Ammon's horn (tissue), 1 donor: ENCODE data around the gene TIRAP.

Source experiments
- DNase-seq: peaks from one replicate; pipeline ENCODE4 v3.0.0-alpha.2; 2016; ENCODE audit warnings: low spot score

TIRAP gene

DNA sequence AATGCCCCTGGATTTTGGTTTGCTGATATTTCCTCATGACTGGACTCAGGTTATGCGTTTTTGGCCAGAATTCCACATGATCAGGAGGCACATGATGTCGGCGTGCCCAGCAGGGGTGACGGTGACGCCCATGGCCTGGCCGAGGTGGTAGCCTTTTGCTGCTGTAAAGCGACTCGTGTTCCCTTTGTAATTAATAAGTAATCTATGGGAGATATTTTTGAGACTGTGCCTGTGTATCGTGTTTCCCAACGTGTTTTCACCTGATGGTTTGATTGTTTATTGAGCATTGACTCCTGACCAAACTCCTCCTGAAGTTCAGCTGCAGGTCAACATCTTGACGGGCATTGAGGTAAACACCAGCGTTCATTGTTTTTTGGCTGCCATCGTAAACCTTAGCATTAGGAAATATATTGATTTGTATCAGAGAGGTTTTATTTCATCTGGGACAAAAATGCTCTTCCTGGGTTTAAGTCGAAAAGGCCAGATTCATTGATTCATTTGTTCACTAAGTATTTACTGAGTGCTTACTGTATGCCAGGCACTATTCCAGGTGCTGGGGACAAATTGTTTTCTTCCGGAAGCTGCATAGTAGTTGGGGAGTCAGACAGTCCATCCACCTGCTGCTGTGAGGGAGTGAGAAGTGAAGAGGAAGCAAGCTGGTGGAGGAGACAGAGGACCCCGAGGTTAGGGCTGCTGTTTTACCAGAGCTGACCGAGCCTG lies 44.5 kb downstream of the TIRAP start:
- DNase-seq = no peak

DNA sequence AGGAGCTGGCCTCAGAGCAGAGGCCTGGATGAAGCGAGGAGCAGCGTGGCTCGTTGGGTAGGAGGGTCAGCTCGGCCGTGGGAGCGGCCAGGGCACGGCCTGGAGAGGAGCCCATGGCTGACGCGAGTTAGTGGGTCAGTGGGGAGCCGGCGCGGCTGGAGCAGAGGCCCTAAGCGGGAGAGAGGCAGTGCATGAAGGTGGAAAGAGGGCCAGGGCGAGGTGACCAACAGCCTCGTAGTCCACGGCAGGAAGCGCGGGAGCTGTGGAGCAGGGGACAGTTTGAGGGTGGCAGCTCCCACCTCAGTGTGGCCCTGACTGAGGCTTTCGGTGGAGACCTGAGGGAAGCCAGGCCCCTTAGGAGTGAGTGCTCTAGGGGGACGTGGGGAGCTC lies 45.1 kb downstream of the TIRAP start:
- DNase-seq = no peak

DNA sequence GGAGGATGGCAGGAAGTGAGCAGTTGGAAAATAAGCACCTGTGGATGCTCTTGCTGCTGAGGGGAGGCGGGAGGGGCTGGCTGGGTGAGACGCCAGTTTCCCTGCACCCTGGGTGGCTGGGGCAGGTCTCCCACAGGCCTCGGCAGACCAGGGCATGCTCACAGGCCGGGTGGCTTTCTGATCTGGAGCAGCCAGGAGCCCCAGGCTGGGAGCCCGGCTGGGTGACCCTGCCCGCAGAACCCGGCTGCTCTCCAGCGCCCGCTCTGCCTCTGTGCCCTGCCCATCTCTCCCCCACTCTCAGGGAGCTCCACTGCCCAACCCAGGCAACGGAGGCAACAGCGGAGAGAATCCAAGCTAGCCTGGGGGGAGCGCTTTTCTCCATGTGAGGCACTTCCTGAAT lies 45.6 kb downstream of the TIRAP start:
- DNase-seq = no peak

DNA sequence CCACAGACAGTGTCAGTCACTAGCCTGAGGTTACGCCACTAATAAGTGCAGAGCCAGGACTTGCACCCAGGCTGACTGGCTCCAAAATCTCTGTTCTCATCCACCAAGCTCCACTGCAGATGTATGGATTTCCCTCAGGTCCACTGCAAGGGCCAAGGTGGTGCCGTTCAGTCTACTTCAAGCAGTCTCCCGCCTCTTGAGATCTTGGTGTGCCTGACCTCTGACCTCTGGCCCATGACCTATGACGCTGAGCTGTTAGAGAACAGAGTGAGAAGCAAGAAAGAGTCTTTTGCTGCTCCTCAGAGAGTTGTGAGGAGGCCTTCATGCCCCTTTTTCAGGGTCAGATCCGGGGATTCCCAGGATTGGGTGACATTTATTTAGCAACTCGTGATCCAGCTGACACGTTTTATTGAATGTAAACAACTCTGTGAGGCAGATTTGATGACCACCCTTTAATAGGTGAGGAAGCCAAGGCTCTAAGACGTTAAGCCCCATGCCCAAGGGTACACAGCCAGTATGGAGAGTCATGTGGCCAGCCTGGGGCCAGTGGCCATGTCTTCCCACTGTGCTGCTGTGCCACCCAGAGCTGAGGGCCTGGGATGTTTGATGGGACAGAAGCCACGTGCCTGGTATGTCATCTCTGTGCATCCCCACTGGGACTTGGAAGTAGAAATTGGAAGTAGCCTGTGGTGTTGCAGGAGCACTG lies 46.2 kb downstream of the TIRAP start:
- no peak for DNase-seq

DNA sequence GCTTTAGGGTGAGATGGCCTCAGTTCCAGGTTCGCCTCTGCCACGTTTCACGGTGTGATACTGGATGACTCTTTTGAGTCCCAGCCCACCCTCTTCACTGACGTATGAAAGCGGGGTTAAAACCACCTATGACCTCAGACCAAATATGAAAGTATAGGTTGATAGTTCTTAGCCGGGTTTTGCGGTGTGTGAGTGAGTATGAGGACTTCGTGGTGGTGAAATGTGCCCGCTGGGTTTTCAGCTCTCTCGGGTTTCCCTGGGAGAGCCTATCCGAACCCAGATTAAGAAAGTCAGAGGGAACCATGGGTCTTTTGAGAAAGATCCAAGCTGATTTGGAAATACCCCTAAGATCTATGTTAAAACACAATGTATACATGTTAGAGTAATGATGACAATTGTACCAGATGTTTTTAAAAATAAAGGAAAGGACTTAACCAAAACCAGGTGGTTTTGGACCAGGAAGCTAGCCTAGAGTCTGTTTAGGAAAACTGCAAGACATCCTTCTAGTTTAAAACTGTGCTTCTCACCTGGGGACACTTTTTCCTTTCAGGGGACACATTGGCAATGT lies 46.8 kb downstream of the TIRAP start:
- DNase-seq = no peak

DNA sequence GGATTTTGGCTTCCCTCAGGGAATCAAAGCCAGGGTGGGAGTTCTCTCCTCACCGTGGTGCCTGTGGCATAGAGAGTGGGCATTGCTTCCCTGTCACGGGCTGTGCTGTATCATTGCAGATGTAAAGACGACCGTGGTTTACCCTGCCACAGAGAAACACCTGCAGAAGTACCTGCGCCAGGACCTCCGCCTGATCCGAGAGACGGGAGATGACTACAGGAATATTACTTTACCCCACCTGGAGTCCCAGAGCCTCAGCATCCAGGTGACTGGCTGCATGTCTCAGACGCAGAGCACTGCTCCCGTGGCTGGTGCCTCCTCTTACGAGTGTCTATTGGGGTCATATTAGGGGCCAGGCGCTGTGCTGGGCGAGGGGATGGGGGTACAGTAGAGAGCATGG lies 48.4 kb downstream of the TIRAP start:
- DNase-seq = no peak

DNA sequence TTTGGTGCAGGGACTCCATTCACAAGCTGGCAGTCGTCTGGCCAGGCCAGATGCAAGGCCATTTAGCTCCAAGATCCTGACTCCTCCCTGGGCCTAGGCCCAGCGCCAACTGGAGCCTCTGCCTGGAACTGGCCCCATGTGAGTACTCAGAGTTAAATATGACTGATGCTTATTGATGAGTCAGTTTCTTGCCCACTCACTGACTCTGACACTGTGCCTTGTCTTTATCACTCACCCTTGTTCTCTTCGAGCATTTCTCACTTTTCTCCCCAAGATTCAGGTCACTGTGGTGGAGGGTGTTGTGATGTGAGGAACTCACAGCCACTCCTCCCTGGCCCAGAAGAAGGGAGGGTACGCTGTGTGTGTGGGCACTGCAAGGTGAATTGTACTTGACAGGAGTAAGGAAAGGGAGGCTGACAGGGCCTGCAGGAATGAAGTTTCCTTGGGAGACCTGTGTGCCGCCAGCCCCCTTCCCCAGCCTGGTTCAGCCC lies 49.4 kb downstream of the TIRAP start:
- DNase-seq = no peak

DNA sequence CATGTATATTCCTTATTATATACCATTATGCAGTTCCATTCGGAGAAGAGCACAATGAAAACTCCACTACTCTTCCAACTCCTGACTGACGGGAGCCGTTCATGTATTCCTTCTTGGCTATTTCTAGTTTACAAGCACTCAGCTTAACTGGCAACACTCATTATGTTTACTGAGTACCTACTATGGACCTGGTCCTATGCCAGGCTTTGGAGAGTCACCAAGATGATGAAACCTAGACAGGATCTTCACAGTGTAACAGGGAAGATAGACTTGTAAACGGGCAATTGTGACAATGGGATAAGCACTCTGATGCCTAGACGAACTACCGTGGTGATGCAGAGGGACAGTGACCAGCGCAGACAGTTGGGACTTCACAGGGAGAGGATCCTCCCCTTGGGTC lies 50.2 kb downstream of the TIRAP start:
- DNase-seq = no peak

DNA sequence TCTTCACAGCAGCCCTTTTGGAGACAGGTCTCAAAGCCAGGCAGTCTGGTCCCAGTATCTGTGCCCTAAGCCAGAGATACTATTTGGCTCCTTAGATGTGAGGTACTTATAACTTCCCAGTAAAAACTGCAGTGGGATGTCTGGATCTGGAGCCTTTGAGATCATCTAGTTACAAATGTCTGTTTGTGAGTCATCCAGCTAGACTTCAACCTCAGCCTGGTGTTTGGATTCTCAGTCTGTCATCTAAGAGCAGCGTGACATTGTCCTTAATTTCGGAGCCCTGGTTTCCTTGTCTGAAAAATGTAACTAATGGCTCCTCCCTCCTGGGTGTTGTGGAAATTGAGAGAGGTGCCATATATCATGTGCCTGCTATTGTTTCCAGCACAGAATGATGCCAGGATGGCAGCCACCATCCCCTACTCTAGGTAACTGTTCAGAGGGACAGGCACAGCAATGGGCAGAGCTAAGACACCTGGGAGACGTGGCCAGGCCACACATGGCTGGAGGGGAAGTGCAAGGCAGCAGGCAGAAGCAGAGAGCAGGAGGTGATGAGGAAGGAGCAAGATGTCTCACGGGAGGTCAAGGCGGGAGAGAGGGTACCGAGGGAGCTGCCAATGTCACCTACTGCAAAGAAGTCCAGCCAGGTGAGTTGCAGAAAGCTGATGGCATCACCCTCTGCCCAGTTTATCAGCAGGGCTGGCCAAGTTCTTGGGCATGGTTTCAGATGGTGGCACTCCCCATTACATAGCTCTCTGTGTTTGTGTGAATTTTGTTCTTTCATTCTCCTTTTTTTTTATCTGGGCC lies 52.0 kb downstream of the TIRAP start:
- no peak for DNase-seq

DNA sequence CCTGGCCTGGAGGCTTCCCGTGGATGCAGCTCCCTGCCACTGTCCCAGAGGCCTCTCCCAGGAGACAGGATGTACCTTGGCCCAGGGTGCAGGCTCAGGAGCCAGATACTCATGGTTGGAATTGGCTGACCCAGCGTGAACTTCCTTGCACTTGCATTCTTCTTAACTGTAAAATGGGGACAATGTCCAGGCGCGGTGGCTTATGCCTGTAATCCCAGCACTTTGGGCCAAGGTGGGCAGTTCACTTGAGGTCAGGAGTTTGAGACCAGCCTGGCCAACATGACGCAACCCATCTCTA lies 52.5 kb downstream of the TIRAP start:
- DNase-seq = no peak

DNA sequence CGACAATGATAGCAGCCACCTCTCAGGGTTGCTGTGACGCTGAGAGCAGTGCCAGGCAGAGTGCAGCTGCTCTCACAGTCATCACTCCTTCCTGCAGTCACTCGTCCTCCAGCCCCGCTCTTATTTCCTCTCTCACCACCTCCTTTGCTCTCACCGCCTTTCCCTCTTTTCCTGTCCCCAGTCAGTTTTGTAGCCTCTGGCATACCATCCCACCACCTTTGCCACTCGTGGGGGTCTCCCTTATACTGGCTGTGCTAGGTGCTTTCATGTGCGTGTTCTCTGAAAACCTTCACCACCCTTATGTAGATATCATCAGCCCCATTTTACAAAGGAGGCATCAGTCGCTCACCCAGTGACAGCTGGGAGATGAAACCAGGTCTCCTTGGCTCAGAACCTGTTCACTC lies 53.2 kb downstream of the TIRAP start:
- no peak for DNase-seq

DNA sequence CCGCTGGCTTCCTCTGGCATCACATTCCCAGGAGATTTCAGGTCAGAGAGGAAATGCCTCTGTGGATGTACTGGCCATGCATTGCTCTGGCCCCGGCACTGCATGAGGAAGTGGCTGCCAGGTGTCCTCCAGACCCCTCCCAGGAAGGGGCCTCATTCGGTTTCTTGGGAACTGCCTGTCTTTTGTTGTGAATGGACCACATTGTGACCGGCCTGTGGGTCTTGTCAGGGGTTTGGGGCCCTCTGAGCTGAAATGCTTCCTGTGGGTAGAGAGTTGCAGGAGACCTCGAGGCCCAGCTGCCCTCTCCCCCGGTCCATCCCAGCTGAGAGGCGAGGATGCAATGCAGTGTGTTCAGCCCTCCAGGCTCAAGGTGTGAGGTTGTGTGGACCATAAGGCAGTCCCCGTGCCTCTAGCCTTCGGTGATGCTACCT lies 53.8 kb downstream of the TIRAP start:
- DNase-seq = no peak

DNA sequence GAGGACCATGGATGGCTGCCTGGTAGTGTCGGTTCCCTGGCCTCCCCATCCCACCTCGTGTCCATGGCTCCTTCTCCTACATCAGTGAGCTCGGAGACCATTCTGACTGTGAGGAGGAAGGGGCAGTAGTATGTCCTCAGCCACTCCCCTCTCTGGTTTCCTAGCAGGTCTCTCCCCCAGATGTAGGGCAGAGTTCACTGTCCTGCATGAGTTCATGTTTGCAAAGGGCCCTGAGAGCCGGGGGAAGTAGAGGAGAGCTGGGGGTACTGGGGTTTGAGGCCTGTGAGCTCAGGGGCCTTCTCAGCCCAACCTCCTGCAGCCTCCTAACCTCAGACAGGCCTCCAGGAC lies 54.2 kb downstream of the TIRAP start:
- DNase-seq = no peak

DNA sequence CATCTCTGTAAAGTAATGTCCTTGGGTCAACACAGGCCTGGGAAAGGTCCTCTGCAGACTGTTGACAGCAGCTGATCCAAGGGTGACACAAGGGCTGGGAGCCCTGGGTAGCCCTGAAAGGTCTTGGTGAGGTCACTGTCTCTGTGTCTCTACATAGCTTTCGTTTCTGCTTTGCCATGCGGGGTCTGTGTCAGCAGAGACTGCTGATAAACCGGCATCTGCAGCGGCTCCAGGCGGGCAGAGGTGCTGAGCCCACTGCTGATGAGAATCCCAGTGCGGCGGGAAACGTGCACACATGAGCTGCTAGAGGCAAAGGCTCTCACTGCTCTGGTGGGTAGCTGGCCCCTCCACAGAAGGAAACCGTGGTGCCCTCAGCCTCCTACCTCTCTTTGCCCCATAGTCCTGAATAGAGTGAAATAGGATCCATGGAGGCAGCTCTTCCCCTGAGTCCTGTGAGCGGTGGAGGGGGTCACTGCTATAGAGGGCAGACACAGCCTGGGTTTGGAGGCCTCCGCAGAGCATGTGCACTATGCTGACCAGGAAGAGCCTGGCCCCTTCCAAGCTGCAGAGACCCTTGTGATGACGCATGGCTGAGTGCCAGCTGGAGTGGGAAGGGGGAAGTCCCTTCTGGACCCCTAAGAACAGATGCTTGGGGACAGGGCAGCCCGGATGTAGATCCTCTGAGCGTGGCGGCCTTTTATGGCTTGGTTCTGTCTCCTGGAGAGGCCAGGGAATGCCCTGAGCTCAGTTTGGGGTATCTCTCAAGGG lies 54.8 kb downstream of the TIRAP start:
- DNase-seq = no peak

DNA sequence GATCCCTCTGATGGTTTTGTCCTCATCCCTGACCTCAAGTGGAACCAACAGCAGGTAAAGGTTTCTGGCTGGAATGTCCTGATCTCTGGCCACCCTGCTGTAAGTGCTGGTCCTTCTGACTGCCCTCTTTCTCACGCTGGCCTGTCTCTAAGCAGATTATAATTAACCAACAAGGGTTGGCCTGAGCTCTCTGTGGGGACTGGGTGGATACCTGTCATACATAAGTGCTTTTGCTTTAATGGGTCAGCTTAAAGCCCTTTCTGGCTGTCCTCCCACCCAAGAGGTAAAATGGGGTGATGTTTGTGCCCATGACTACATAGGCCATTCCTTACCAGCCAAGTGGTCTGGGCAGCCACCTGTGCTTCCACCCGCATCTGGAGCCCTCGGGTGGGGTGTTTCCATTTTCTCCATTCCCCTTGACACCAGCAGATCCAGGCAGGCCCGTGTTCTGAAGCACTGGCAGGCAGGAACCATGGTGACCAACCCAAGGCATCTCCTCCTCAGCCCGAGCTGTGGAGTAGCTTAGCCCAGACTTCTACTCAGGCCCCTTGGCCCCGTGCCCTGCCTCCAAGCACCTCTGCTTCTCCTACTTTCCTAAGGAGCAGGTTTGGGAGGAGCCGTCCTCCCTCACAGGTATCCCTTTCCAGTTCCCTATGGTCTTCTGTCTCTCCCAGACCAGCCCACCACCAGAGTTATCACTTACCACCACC lies 55.6 kb downstream of the TIRAP start:
- DNase-seq = no peak

DNA sequence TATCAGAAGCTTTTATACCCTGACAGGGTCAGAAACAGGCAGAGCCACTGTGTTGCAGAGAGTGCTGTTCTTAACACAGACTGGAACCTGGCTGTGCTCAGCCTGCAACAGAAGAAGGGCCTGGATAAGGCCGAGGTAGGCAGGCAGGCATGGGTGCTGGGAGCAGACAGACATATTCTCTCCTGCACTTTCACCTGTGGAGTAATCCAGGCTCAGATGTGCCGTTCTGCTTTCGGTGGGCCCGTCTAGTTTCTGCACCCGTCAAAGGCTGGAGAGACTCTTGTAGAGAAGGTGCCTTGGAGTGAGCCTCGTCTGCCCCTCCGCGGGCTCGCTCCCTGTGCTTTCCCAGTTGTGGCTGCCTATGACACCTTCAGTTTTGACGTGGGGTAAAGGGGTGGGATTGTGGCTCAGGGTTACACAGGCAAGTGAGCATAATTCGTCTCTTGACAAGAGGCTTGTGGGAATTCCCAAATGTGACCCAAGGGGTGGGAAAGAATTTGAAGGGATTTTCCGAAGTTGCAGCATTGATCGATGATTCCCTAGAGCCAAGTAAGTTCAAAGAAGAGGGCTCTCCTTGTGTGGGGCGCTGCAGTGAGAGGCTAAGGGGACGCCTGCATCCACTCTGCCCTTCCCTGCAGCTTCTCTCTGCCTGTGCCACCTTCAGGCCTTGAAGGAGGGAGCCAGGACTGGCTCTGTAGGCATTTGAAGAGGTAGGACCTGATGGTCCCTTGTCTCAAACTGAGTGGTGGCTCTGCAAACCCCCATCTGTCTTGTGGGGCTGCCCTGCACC lies 56.4 kb downstream of the TIRAP start:
- DNase-seq = no peak

DNA sequence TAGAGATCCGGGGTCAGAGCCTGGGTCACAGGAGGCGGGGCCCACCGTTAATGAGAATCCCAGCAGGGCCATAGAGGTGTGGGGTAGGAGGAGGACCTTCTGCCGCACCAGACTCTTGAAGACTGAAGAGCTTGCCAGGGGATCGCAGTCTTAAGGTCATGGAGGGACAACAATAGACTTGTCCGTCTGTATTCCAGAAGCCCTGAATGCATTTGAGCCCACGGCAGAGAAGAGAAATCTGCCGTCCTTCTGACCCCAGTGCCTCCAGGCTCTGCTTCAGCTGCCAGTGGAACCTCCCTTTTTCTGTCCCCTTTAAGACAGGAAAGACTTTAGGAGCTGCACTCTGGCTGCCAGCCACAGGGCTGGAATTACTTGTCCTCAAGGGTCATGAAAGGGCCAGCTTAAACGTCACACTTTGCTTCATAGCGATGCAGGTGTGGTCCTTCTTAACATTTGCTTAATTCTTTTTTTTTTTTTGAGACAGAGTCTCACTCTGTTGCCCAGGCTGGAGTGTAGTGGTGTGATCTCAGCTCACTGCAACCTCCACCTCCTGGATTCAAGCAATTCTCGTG lies 57.1 kb downstream of the TIRAP start:
- no peak for DNase-seq

DNA sequence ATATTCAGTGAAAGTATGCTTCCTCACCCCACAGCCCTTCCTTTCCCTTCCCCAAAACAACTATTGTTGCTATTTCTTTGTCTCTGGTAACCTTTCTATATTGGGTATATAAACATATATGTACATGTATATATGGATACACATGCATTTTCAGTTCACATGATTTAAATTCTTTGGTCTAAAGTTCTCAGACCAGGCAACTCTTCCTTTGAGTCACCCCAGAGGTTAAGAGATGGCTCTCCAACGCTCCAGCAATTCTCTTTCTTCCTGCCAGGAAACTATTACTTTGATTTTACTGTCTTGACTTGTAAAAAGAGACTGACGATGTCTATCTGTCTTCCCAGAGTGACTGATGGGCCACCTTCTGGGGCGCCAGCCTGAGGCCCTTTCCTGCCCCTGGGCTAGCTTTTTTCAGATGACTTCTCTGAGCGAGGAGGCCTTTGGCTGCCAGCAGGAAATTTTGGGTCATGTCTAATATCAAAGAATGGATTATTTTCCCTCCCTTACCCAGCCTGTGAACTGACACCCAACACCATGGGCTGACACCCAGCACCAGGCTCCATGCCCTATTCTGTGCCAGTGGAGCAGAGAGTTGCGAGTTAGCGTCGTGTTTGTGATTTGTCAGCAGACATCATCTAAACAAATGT lies 58.2 kb downstream of the TIRAP start:
- no peak for DNase-seq

DNA sequence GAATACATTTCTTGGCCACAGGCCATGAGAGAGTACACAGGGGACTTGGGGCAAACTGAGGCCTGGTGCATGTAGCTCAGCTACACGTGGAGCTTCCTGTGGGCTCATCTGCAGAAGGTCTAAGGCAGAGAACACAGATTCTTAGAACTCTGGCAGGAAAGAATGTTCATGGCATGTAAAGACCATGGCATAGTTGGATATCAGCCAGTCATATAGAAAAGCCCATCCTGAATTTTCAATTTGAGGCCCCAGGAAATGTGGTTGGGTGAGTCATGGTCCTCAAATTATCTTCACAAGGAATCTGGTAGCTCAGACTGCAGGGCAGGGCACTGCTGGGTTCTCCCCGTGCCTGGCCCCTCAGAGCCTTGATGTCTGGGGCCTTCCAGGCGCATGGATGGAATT lies 58.9 kb downstream of the TIRAP start:
- no peak for DNase-seq

DNA sequence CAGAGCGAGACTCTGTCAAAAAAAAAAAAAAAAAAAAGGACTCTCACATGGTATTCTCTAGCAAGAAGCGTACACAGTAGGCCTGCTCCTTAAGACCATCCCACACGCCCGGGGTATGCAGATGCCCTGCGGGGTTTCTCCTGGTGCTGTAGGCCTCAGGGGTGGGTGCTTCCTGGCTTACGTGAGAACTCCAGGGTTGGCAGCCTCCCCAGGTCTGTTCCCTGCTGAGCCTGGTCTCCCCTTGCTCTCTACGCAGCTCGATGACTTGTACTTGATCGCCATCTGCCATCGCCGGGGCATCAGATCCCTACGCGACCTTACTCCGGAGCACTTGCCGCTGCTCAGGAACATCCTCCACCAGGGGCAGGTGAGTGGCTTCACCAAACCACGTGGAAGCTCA lies 60.2 kb downstream of the TIRAP start:
- no peak for DNase-seq
